Mesothelial cell of epicardium (in vitro differentiated cells): ENCODE measurements around the gene FNIP1. TPM values are rescaled to one million over a fixed set of nuclear protein-coding genes. Genes with fewer than 3 reads are reported as not detected.

Experiments
- DNase-seq, 2 experiments: peaks; one replicate each; pipeline ENCODE4 v3.0.0; 2021; ENCODE audit warnings: low spot score in 2 of 2; ENCODE audit not compliant: unreplicated experiment in 2 of 2
- H3K27ac Mint-ChIP-seq: 2 replicates; pipeline ENCODE4 v1.8.0; 2021; ENCODE audit warnings: mixed read lengths
- H3K27me3 Mint-ChIP-seq: 2 replicates; pipeline ENCODE4 v1.8.0; 2021; ENCODE audit warnings: low read depth, mixed read lengths
- H3K36me3 Mint-ChIP-seq: 2 replicates; pipeline ENCODE4 v1.8.0; 2021; ENCODE audit warnings: mixed read lengths
- H3K4me1 Mint-ChIP-seq: 2 replicates; pipeline ENCODE4 v1.8.0; 2021; ENCODE audit warnings: mixed read lengths
- H3K4me3 Mint-ChIP-seq: 2 replicates; pipeline ENCODE4 v1.8.0; 2021; ENCODE audit warnings: mild to moderate bottlenecking, moderate library complexity, mixed read lengths
- H3K9me3 Mint-ChIP-seq: 2 replicates; pipeline ENCODE4 v1.8.0; 2021; ENCODE audit warnings: mixed read lengths
- CTCF ChIP-seq: fragments of 200-600 bp; sonication (generic); IDR thresholded peaks from one replicate; pipeline ENCODE4 v1.5.0; 2021; ENCODE audit warnings: antibody characterized with exemption; ENCODE audit not compliant: unreplicated experiment
- total RNA-seq: library from RNA; stranded (reverse); gene quantifications from 3 replicates; pipeline ENCODE4 v1.2.1, GENCODE V29; 2021

FNIP1 gene
- total RNA-seq, 1 donor from 2014 or later = 35.1 TPM

DNA sequence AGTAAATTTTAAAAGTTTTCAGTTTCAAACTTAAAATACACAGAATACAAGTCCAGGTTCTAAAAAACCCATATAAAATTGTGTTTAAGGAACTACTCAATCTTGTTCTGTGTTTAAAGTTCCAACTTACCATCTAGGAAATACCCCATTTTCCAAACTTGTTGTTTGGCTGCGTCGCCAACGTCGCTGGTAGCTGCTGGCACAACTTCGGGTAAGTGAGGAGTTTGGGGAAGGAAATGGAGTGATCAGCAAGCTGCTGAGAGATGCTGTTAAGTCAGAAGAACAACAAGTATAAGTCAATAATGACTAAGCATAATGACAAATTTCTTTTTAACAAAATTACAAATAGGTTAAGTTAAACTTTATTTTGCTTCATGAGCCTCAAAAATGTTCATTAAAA lies 90.5 kb downstream of the FNIP1 start:
- Mint-ChIP-seq H3K9me3 (no peaks in the 10 kb centered on the region), H3K4me3 (no peak overlapping the region), H3K36me3 (peaks cover 48% of the 10 kb centered on the region), H3K4me1 (peaks cover 4% of the 10 kb centered on the region), H3K27ac (no peak overlapping the region), H3K27me3 (no peaks in the 10 kb centered on the region)
- TF ChIP-seq CTCF = no peak
- DNase-seq = no peak

- DNase-seq = no peak
- peaks cover 25% of the 10 kb centered on the region for H3K9me3 Mint-ChIP-seq
- H3K27me3 Mint-ChIP-seq = no peaks in the 10 kb centered on the region
- H3K27ac Mint-ChIP-seq = no peak overlapping the region
- no peaks in the 10 kb centered on the region for H3K4me1 Mint-ChIP-seq
- H3K36me3 Mint-ChIP-seq = peaks cover 57% of the 10 kb centered on the region
- H3K4me3 Mint-ChIP-seq = no peak overlapping the region
- TF ChIP-seq CTCF = no peak
Observed at GRCh38 chr5:131694926-131695325, 101.9 kb downstream of the FNIP1 start.

GRCh38 chr5:131693894-131694293 lies 102.9 kb downstream of the FNIP1 start:
- TF ChIP-seq CTCF = no peak
- Mint-ChIP-seq H3K27ac (no peak overlapping the region), H3K27me3 (no peaks in the 10 kb centered on the region), H3K4me1 (no peaks in the 10 kb centered on the region), H3K36me3 (peaks cover 63% of the 10 kb centered on the region), H3K9me3 (peaks cover 25% of the 10 kb centered on the region), H3K4me3 (no peak overlapping the region)
- no peak for DNase-seq

- Mint-ChIP-seq H3K27me3 (no peaks in the 10 kb centered on the region), H3K27ac (no peak overlapping the region), H3K4me1 (no peaks in the 10 kb centered on the region), H3K4me3 (no peak overlapping the region), H3K9me3 (peaks cover 4% of the 10 kb centered on the region), H3K36me3 (peaks cover 29% of the 10 kb centered on the region)
- no peak for DNase-seq
- TF ChIP-seq CTCF = no peak
Observed at GRCh38 chr5:131685516-131686171, 111.2 kb downstream of the FNIP1 start.

DNA sequence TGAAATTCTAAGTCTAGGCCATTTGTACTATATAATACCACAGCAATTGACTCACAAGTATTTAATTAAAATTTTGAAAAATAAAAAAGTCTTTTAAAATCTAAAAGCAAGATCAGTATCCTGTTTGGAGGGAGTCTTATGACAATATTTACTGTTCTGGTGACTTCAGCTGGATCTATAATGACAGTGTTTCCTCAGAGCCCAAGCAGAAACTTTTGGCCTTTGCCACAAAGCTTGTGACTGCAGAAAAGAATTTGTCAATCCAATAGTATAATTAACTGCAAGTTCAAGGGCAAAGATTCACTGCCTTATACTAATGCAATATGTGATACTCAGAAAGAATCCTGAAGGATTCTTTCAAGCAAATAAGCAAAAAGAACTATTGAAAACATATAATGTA lies 112.2 kb downstream of the FNIP1 start:
- Mint-ChIP-seq H3K36me3 (peaks cover 23% of the 10 kb centered on the region), H3K9me3 (no peaks in the 10 kb centered on the region), H3K4me1 (peaks cover 4% of the 10 kb centered on the region), H3K27ac (no peak overlapping the region), H3K4me3 (no peak overlapping the region), H3K27me3 (no peaks in the 10 kb centered on the region)
- no peak for TF ChIP-seq CTCF
- DNase-seq = no peak

- H3K4me1 Mint-ChIP-seq = peaks cover 4% of the 10 kb centered on the region
- H3K36me3 Mint-ChIP-seq = peaks cover 23% of the 10 kb centered on the region
- H3K9me3 Mint-ChIP-seq = no peaks in the 10 kb centered on the region
- no peak overlapping the region for H3K27ac Mint-ChIP-seq
- no peaks in the 10 kb centered on the region for H3K27me3 Mint-ChIP-seq
- no peak for DNase-seq
- no peak overlapping the region for H3K4me3 Mint-ChIP-seq
- TF ChIP-seq CTCF = no peak
Observed at GRCh38 chr5:131684051-131684450, 112.8 kb downstream of the FNIP1 start.
